ENCODE data around the gene KLF16. TPM values are rescaled to one million over a fixed set of nuclear protein-coding genes. Genes with fewer than 3 reads are reported as not detected.

The KLF16 gene
- total RNA-seq, 4 donors from 2014 or later: 9.0 to 16.2 (median 13.5) TPM

DNA sequence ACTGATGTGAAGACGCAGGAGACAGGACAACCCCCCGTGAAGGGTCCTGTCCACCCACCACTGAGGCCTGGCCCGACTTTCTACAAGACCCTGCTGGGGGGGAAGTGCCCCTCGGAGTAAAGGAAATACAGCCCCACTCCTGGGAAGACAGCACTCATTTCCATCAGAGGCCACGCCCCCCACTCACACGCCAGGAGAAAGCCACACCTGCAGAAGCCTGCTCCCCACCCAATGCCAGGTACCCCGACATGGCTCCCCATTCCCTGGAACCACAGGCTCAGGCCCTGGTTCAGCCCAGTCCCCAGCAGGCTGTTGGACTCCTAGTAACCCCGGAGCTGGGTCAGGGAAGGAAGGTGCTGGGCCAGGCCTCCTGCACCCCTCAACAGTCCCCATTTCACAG lies 40.4 kb downstream of the KLF16 start:
- H3K4me3 ChIP-seq (ENCODE audit: low read depth, poor library complexity, severe bottlenecking): no peak overlapping the region
- no peak for DNase-seq (ENCODE audit: low spot score in 2 of 2)
- intact Hi-C loops (cut with DNase I; ENCODE audit: low total_unique reads): no loop called here
- 75 to 81% methylated on average over 8 of the region's 8 CpGs for WGBS, 2 donors
- TF ChIP-seq POLR2A (IDR thresholded peaks at IDR 0.05): no peak

DNA sequence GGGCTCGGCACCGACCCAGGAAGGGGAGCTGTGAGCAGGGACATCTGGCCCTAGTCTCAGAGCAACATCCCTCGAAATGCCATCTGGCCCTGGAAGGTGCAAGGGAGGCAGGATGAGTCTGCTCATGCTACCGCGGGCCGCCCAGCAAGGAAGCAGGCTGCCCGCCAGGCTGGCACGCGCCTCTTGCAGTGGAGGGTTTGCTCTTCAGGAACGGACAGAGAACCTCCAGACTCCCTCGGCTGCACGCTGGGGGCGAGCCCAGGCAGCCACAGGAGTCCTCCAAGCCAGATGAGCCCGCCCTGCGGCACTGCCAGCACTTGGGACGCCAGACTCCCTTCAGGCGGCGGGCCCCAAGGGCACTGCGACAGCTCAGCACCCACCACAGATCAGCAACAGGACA lies 41.2 kb downstream of the KLF16 start:
- H3K4me3 ChIP-seq (ENCODE audit: low read depth, poor library complexity, severe bottlenecking): no peak overlapping the region
- intact Hi-C loops (cut with DNase I; ENCODE audit: low total_unique reads): no loop called here
- no peak for TF ChIP-seq CTCF (IDR thresholded peaks at IDR 0.05)
- TF ChIP-seq POLR2A (IDR thresholded peaks at IDR 0.05): no peak
- no peak for DNase-seq (ENCODE audit: low spot score in 2 of 2)
- WGBS, 2 donors: 73 to 76% methylated on average over 5 to 12 of the region's 19 CpGs

DNA sequence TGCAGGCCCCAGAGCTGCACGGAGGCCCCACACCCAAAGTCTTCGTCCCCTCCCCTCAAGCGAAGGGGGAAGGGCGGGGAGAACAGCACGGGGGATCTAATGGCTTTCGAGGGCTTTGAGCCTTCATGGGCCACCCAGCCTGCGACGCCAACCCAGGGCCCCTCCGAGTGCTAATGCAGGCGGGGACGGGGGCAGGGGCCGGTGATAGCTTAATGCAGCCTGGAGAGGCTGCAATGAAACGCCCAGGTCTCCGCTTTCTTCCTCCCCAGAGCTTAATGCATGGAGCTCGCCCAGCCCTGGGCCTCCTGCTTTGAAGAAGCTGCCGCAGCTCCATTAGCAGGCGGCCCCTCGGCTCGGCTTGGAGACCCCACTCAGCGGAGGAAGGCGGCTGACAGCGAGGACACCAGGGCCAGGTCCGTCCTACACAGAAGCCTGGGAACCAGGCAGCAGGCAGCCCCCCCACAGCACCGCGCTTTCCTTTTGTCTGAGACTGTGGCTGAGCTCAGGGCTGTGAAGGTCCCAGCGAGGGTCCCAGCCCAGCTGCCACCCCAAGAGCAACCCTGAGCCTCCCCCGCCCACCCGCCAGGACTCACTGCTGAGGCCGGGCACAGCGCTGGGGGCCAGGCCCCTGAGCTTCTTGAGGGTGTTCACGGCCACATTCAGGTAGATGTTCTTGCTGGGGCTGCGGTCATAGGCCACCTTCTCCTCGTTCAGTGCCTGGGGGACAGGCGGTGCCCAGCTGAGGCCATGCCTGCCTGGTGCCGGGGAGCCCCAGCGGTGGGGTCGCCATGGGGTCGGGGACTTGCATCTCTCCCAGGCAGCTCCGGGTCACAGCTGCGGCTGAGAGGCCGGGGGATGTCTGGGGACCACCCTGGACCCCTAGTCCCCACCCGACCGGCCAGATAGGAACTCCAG lies 43.8 kb downstream of the KLF16 start:
- TF ChIP-seq POLR2A (IDR thresholded peaks at IDR 0.05) (no peak), CTCF (IDR thresholded peaks at IDR 0.05) (no peak)
- DNase-seq (ENCODE audit: low spot score in 2 of 2): no peak
- intact Hi-C loops (cut with DNase I; ENCODE audit: low total_unique reads): loop anchor here (10.0 kb wide), 1 partner anchor 145 kb away; no protein-coding TSS in a partner anchor
- 87 to 91% methylated on average over 28 to 37 of the region's 43 CpGs for WGBS, 2 donors
- no peak overlapping the region for H3K4me3 ChIP-seq (ENCODE audit: low read depth, poor library complexity, severe bottlenecking)

DNA sequence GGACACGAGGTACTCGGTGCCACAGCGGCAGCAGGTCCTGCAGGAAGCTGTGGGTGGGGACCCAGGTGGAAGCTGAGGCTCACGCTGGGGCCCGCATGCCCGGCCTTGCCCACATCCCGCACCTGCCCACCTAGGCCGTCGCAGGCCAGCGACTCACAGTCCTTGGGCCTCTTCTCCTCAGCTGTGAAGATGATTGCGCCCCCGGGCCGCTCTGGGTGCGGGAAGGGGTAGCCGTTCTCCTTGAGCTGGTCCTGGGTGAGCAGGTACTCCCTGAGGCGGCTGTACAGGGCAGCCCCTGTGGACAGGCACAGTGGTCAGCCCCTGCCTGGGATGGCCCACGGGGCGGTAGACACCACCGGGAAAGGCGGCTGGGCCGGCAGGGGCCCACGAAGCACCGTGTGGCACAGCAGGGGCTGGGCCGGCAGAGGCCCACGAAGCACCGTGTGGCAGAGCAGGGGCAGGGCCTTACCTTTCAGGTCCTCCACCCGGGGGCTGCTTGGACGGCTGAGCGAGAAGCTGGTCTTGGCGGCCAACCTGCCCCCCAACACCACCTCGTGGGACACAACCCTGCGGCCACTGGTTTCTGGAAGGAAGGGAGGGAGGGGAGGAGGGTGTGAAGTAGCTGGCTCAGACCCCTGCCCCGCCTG lies 44.7 kb downstream of the KLF16 start:
- DNase-seq (ENCODE audit: low spot score in 2 of 2): no peak
- H3K4me3 ChIP-seq (ENCODE audit: low read depth, poor library complexity, severe bottlenecking): no peak overlapping the region
- intact Hi-C loops (cut with DNase I; ENCODE audit: low total_unique reads): loop anchor here (10.0 kb wide), 1 partner anchor 144 kb away; no protein-coding TSS in a partner anchor
- WGBS, 2 donors: 89 to 90% methylated on average over 30 of the region's 33 CpGs
- no peak for TF ChIP-seq CTCF (IDR thresholded peaks at IDR 0.05)
- TF ChIP-seq POLR2A (IDR thresholded peaks at IDR 0.05): no peak

GRCh38 chr19:1817553-1818179 lies 45.7 kb downstream of the KLF16 start:
- TF ChIP-seq POLR2A (IDR thresholded peaks at IDR 0.05) (no peak), CTCF (IDR thresholded peaks at IDR 0.05) (no peak)
- WGBS, 2 donors: 93 to 94% methylated on average over 18 to 23 of the region's 25 CpGs
- H3K4me3 ChIP-seq (ENCODE audit: low read depth, poor library complexity, severe bottlenecking): no peak overlapping the region
- DNase-seq (ENCODE audit: low spot score in 2 of 2): no peak
- intact Hi-C loops (cut with DNase I; ENCODE audit: low total_unique reads): loop anchor here (10.0 kb wide), 1 partner anchor 143 kb away; no protein-coding TSS in a partner anchor
